Prostate gland (tissue), 2 donors: ENCODE results near the gene SIAH2.

Experiments used
- CTCF ChIP-seq, 4 experiments: fragments of 200-600 bp in 2 of 4; fragments of 450-650 bp in 2 of 4; sonication (generic) in 2 of 4; IDR thresholded peaks; 1 replicate in 3 of 4; 2 replicates in 1 of 4; pipeline ENCODE4 v1.5.1; 2016 to 2019; ENCODE audit warnings: antibody characterized with exemption in 4 of 4, mild to moderate bottlenecking in 2 of 4, moderate library complexity in 2 of 4
- POLR2AphosphoS5 ChIP-seq: sonication (generic); formaldehyde crosslinking; IDR thresholded peaks from one replicate; pipeline ENCODE4 v1.6.1; 2017; ENCODE audit warnings: antibody characterized with exemption

- TF ChIP-seq CTCF (IDR thresholded peaks at IDR 0.05), result no peak
- no peak for TF ChIP-seq POLR2AphosphoS5
Measured at GRCh38 chr3:150745832-150746231, 17.1 kb downstream of the SIAH2 start.
